ENCODE data around the gene RARRES1.

GRCh38 chr3:158771982-158772381 is 39.7 kb upstream of the RARRES1 start:
- TF ChIP-seq CTCF (conservative IDR thresholded peaks at IDR 0.05; ENCODE audit: low read depth, low read length) (no peak), EZH2 (IDR thresholded peaks at IDR 0.05; ENCODE audit: borderline replicate concordance, low read depth, low read length, poor library complexity, severe bottlenecking) (no peak)
